ENCODE data around the gene ANXA11. TPM values are rescaled to one million over a fixed set of nuclear protein-coding genes. Genes with fewer than 3 reads are reported as not detected.
A peak's percentile ranks its signal among the peaks of the same experiment; 100 is the strongest.
"Not testable (repeated sequence)": the region's sequence is repeated elsewhere in the genome, so short reads cannot be mapped to it uniquely, and the experiment has no call there.

ANXA11 gene
- total and polyA plus RNA-seq, 2 of the 8 experiments (the other 6 are each of a cell fraction or from before 2014, with no cell fraction given), result 40.5 to 84.9 TPM

DNA sequence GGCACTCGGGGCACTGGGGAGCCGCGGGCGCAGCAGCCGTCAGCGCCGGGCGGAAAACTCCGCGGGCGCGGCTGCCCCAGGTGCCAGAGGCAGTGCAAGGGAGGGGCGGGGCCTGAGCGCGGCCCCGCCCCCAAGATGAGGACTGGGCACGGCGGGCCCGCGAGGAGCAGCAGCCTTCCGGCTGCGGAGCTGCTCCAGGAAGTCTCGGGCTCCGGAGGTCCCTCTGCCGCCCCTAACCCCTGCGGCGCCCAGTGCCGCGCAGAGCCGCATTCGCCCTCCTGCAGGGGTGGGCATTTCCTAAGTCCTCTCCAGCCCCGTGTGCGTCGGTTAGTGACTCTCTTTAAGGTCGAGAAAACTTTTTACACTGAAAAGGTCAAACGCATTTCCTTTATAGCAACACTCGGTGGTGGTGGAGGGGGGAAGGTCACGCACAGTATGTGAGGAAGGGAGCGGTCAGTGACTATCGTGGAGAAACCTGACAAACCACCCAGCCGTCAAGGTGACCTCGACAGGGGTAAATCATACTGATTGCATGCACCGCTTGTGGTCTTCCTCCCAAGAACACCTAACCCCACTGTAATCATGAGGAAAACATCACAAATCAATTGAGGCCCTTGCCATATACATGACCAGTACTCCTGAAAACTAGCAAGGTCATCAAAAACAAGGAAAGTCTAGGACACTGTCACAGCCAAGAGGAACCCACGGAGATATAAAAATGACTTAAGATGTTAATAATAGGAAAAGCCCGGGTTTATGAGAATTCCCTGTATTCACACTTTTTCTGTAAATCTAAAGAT is at the start of gene ANXA11 (continued):
- TF ChIP-seq TAF7 (optimal IDR thresholded peaks at IDR 0.05; ENCODE audit: borderline replicate concordance, low read depth, low read length) (peak; percentile 44), JUN (IDR thresholded peaks at IDR 0.05; ENCODE audit: low read depth, low read length) (no peak), BACH1 (IDR thresholded peaks at IDR 0.05; ENCODE audit: low read length) (no peak; the same call in 1 of the 2 replicates), GABPA (IDR thresholded peaks at IDR 0.05; ENCODE audit: borderline replicate concordance, insufficient read depth, low read length) (0 out of 2 replicates have a peak, but pooled peaks have one; percentile 58), ASH2L (IDR thresholded peaks at IDR 0.05; ENCODE audit: low read length) (peak; percentile 40)

- H3K79me2 ChIP-seq (ENCODE audit: control insufficient read depth in 1 of 2, insufficient read depth in 2 of 2, low read length in 2 of 2); DNase-seq (ENCODE audit: low read depth in 1 of 2, low spot score in 2 of 2); H3K36me3 ChIP-seq (ENCODE audit: control insufficient read depth in 2 of 4, insufficient read depth in 4 of 4, low read length in 3 of 4); H3K9me3 ChIP-seq (ENCODE audit: insufficient read depth in 2 of 2, low read depth in 1 of 2, low read length in 1 of 2); H3K4me2 ChIP-seq (ENCODE audit: insufficient read depth in 1 of 2, low read depth in 2 of 2, low read length in 2 of 2); H3K4me1 ChIP-seq (replicated peaks in 1 of 4; ENCODE audit: control insufficient read depth in 3 of 4, insufficient read depth in 4 of 4, low read length in 3 of 4); H2BK15ac ChIP-seq (ENCODE audit: low read length); H4K20me1 ChIP-seq (replicated peaks in 1 of 2; ENCODE audit: control insufficient read depth in 1 of 2, insufficient read depth in 2 of 2, low read length in 2 of 2); H2BK20ac ChIP-seq (ENCODE audit: low read length); H3K9ac ChIP-seq (replicated peaks in 1 of 4; ENCODE audit: extremely low read depth in 1 of 4, low read depth in 3 of 4, low read length in 3 of 4); CTCF ChIA-PET (ENCODE audit: partially characterized antibody); H2BK120ac ChIP-seq (replicated peaks; ENCODE audit: low read depth, low read length); H2AFZ ChIP-seq (ENCODE audit: low read length); H4K8ac ChIP-seq (ENCODE audit: extremely low read depth, insufficient read depth, low read length); H3K27me3 ChIP-seq (replicated peaks in 1 of 4; ENCODE audit: control insufficient read depth in 3 of 4, extremely low read depth in 1 of 4, insufficient read depth in 3 of 4, low read length in 3 of 4); H3K27ac ChIP-seq (ENCODE audit: low read depth, low read length); H3K79me1 ChIP-seq (ENCODE audit: low read depth, low read length); H3K18ac ChIP-seq (ENCODE audit: extremely low read depth, low read length); H3K4me3 ChIP-seq (ENCODE audit: extremely low read depth in 1 of 4, insufficient read depth in 2 of 4, low read depth in 3 of 4, low read length in 4 of 4); H2BK12ac ChIP-seq (ENCODE audit: low read depth, low read length); H4K5ac ChIP-seq (ENCODE audit: insufficient read length, low read depth, low read length); H3K14ac ChIP-seq (ENCODE audit: insufficient read length); H2AK5ac ChIP-seq (ENCODE audit: low read depth, low read length); POLR2A ChIA-PET (ENCODE audit: partially characterized antibody); FAIRE-seq; H4K91ac ChIP-seq (replicated peaks; ENCODE audit: insufficient read length, low read length); H3K23ac ChIP-seq (ENCODE audit: insufficient read length); H3K23me2 ChIP-seq (ENCODE audit: low read depth, low read length); H3K56ac ChIP-seq (replicated peaks; ENCODE audit: insufficient read length, low read depth, low read length); H3K4ac ChIP-seq (replicated peaks; ENCODE audit: insufficient read length, low read depth, low read length); H2BK5ac ChIP-seq (ENCODE audit: low read depth, low read length): not testable (repeated sequence)
- WGBS, 2 experiments (ENCODE audit: extremely low coverage in 1 of 2, insufficient coverage in 1 of 2, insufficient read length in 1 of 2, insufficient replicate concordance in 2 of 2, low coverage in 1 of 2, low lambda C conversion rate in 2 of 2, missing lambda C conversion rate in 1 of 2), result no CpG with 5 or more reads among the region's 2 CpGs
Measured at GRCh38 chr10:80254726-80255125, 49.4 kb upstream of the ANXA11 start.
